SK-N-SH treated with all-trans-retinoic acid at 6 μM for 48 hours (cell line): ENCODE data around the gene KCNH1.

Experiments
- ISL1 ChIP-seq: fragments of 250-450 bp; sonication (Bioruptor Pico); IDR thresholded peaks from 2 replicates; pipeline ENCODE4 v2.1.2; 2022; ENCODE audit warnings: mild to moderate bottlenecking, moderate library complexity
- OSR1 ChIP-seq: fragments of 250-450 bp; sonication (Bioruptor Pico); IDR thresholded peaks from 2 replicates; pipeline ENCODE4 v1.8.0; 2022; ENCODE audit warnings: moderate library complexity, mild to moderate bottlenecking, inconsistent platforms
- PATZ1 ChIP-seq: fragments of 250-450 bp; sonication (Bioruptor Pico); IDR thresholded peaks from 2 replicates; pipeline ENCODE4 v1.8.0; 2020; ENCODE audit warnings: mild to moderate bottlenecking, moderate library complexity, borderline replicate concordance
- TCF4 ChIP-seq: fragments of 250-450 bp; sonication (Bioruptor Pico); IDR thresholded peaks from 2 replicates; pipeline ENCODE4 v1.8.0; 2021; ENCODE audit warnings: mild to moderate bottlenecking, moderate library complexity, borderline replicate concordance
- ZFP30 ChIP-seq: fragments of 450-650 bp; formaldehyde crosslinking; IDR thresholded peaks from 2 replicates; pipeline ENCODE4 v1.5.0; 2022; ENCODE audit warnings: mild to moderate bottlenecking, moderate library complexity
- ZNF8 ChIP-seq: fragments of 450-650 bp; formaldehyde crosslinking; IDR thresholded peaks from 2 replicates; pipeline ENCODE4 v1.5.0; 2020; ENCODE audit warnings: mild to moderate bottlenecking, moderate library complexity
- TF ChIP-seq, protein P1 (sequence below): fragments of 250-450 bp; sonication (Bioruptor Pico); IDR thresholded peaks from 2 replicates; pipeline ENCODE4 v1.8.0; 2021; ENCODE audit warnings: low read depth, mild to moderate bottlenecking, moderate library complexity, borderline replicate concordance

GRCh38 chr1:210633636-210634035 is 500.3 kb downstream of the KCNH1 start:
- TF ChIP-seq ZFP30 (CRISPR knock-in tag) (no peak), ZNF8 (CRISPR knock-in tag) (no peak), ISL1 (CRISPR knock-in tag) (no peak), OSR1 (CRISPR knock-in tag) (no peak), PATZ1 (no peak), TCF4 (CRISPR knock-in tag) (no peak)
- TF ChIP-seq, protein P1, sequence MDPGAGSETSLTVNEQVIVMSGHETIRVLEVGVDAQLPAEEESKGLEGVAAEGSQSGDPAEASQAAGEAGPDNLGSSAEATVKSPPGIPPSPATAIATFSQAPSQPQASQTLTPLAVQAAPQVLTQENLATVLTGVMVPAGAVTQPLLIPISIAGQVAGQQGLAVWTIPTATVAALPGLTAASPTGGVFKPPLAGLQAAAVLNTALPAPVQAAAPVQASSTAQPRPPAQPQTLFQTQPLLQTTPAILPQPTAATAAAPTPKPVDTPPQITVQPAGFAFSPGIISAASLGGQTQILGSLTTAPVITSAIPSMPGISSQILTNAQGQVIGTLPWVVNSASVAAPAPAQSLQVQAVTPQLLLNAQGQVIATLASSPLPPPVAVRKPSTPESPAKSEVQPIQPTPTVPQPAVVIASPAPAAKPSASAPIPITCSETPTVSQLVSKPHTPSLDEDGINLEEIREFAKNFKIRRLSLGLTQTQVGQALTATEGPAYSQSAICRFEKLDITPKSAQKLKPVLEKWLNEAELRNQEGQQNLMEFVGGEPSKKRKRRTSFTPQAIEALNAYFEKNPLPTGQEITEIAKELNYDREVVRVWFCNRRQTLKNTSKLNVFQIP (CRISPR knock-in tag) = no peak
